Activated T-helper 1 cell treated with anti-CD3 and anti-CD28 coated beads, Interleukin-12 subunit alpha, Interleukin-12 subunit beta, Interleukin-2, Interleukin-4 antibody, amounts not matched to agents 30 ng/mL and 10 ng/mL and 1 ng/mL, durations not matched to agents 14 hours and 24 hours and 36 hours (primary cell): ENCODE results near the gene C20orf144. TPM values are rescaled to one million over a fixed set of nuclear protein-coding genes. Genes with fewer than 3 reads are reported as not detected.

Source experiments
- DNase-seq: peaks from one replicate; pipeline ENCODE4 v3.0.0; 2021; ENCODE audit warnings: low spot score
- H3K27ac Mint-ChIP-seq: one replicate; pipeline ENCODE4 v1.8.0; 2021; ENCODE audit warnings: mild to moderate bottlenecking, mixed read lengths
- H3K27me3 Mint-ChIP-seq: one replicate; pipeline ENCODE4 v1.8.0; 2022; ENCODE audit warnings: mild to moderate bottlenecking, moderate library complexity, mixed read lengths; ENCODE audit not compliant: insufficient read depth
- H3K36me3 Mint-ChIP-seq: one replicate; pipeline ENCODE4 v1.8.0; 2021; ENCODE audit warnings: low read depth, mixed read lengths
- H3K4me1 Mint-ChIP-seq: one replicate; pipeline ENCODE4 v1.8.0; 2021; ENCODE audit warnings: low read depth, mixed read lengths
- H3K4me3 Mint-ChIP-seq: one replicate; pipeline ENCODE4 v1.8.0; 2021; ENCODE audit warnings: mild to moderate bottlenecking, moderate library complexity, mixed read lengths
- H3K9me3 Mint-ChIP-seq: one replicate; pipeline ENCODE4 v1.8.0; 2021; ENCODE audit warnings: mixed read lengths
- intact Hi-C: fragments of 100-400 bp; cut with micrococcal nuclease; formaldehyde crosslinking; loops from one replicate; pipeline ENCODE4 v1.15.1; 2024
- total RNA-seq: library from RNA; stranded (reverse); gene quantifications from 2 replicates; pipeline ENCODE4 v1.2.3, GENCODE V29; 2022

C20orf144 gene
- total RNA-seq, 1 donor from 2014 or later, result 0.29 TPM

DNA sequence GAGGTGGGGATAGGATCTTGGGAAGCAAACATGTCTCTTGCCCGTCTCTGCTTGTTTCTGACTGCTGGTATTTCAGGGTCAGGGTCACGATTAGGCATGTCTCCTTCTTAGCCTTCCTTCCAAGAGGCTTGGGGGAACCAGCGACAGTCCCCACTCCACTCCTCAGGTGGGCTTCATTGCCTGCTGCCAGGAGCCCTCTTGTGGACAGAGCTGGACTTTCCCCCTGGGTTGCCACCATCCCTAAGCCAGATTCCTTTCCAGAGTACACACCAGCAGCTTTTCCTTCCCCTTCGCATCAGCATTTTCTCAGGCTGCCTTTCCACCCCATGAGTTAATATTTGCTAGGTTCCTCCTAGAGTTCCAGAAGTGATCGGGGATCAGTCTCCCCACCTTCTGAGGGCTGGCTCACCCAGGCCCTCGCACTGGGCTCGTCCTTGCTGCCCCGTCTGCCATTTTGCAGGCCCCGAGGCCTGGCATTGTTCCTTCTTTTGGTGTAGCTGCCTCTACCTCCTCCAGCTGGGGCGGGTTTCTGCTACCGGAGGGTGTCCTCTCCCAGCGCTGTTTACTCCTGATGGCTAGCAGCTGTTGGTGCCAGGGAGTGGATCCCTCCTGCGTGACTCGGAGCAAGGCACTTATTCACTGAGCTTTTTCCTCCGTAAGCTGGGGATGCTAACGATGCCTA is 8.8 kb upstream of the C20orf144 start:
- intact Hi-C loops, result no loop called here
- H3K4me3 Mint-ChIP-seq, result no peak overlapping the region
- H3K4me1 Mint-ChIP-seq, result peaks cover 15% of the 10 kb centered on the region
- H3K27me3 Mint-ChIP-seq, result no peaks in the 10 kb centered on the region
- DNase-seq, result no peak
- no peak overlapping the region for H3K27ac Mint-ChIP-seq
- no peaks in the 10 kb centered on the region for H3K36me3 Mint-ChIP-seq
- H3K9me3 Mint-ChIP-seq, result no peaks in the 10 kb centered on the region

GRCh38 chr20:33653900-33654596 is 8.1 kb upstream of the C20orf144 start:
- intact Hi-C loops, result no loop called here
- Mint-ChIP-seq H3K27ac (no peak overlapping the region), H3K9me3 (no peaks in the 10 kb centered on the region)

DNA sequence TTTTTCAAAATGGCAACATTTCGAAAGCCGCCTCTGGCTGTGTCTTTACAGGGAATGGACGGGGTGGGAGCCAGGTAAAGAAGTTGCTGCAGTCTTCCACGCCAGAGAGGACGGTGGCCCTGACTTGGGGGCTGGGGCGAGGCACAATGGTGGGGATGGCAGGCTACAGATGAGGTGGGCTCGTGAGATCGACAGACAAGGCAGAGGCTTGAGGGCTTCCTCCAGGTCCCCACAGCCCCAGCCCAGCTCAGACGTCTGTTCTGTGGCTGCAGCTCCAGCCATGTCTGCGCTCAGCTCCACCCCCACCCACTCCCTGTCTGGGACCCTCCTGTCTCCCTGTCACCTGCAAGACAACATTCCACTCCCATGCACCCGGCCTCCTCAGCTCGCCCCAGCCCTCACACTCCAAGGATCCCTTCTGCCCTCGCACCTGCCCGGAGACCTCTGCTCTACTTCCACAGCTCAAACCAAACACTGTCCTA is 7.4 kb upstream of the C20orf144 start:
- Mint-ChIP-seq H3K4me3 (no peak overlapping the region), H3K9me3 (no peaks in the 10 kb centered on the region), H3K27ac (no peak overlapping the region), H3K4me1 (peaks cover 10% of the 10 kb centered on the region), H3K36me3 (peaks cover 2% of the 10 kb centered on the region), H3K27me3 (no peaks in the 10 kb centered on the region)
- DNase-seq, result no peak
- intact Hi-C loops, result no loop called here

More at GRCh38 chr20:33653900-33654596, 8.1 kb upstream of the C20orf144 start:
- Mint-ChIP-seq H3K4me1 (peaks cover 15% of the 10 kb centered on the region), H3K4me3 (no peak overlapping the region), H3K27me3 (no peaks in the 10 kb centered on the region), H3K36me3 (peaks cover under 1% of the 10 kb centered on the region)
- DNase-seq, result no peak

GRCh38 chr20:33655164-33655563 is 7.0 kb upstream of the C20orf144 start:
- intact Hi-C loops, result no loop called here
- Mint-ChIP-seq H3K4me3 (no peak overlapping the region), H3K27me3 (no peaks in the 10 kb centered on the region), H3K9me3 (no peaks in the 10 kb centered on the region), H3K4me1 (peaks cover 9% of the 10 kb centered on the region), H3K27ac (no peak overlapping the region), H3K36me3 (peaks cover 2% of the 10 kb centered on the region)
- no peak for DNase-seq

GRCh38 chr20:33656010-33656782 is 5.9 kb upstream of the C20orf144 start:
- Mint-ChIP-seq H3K36me3 (peaks cover 4% of the 10 kb centered on the region), H3K27me3 (no peaks in the 10 kb centered on the region), H3K4me1 (peaks cover 9% of the 10 kb centered on the region), H3K27ac (no peak overlapping the region), H3K4me3 (no peak overlapping the region), H3K9me3 (no peaks in the 10 kb centered on the region)
- intact Hi-C loops, result no loop called here
- DNase-seq, result no peak

GRCh38 chr20:33656783-33657703 is 5.1 kb upstream of the C20orf144 start:
- Mint-ChIP-seq H3K27me3 (no peaks in the 10 kb centered on the region), H3K4me3 (no peak overlapping the region), H3K36me3 (peaks cover 4% of the 10 kb centered on the region), H3K27ac (no peak overlapping the region), H3K9me3 (no peaks in the 10 kb centered on the region), H3K4me1 (peaks cover under 1% of the 10 kb centered on the region)
- no peak for DNase-seq
- intact Hi-C loops, result no loop called here

DNA sequence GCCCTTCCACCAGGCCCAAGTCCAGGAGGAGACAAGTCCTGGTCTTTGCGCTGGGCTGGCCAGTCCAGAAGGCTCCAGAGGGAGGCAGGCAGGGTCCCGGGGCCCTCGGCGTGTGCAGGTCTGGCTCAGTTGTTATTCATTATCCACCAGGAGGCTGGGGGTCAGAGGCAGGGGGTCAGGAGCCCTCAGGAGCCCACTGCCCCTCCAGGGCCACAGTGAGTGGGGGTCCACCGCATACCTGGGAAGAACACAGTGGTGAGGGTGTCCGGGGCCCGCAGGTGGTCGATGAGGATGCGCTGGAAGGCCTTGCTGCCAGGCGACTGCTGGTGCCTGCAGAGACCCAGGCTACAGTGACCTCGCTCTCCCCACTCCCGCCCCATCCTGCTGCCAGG is 4.4 kb upstream of the C20orf144 start:
- no peaks in the 10 kb centered on the region for H3K27me3 Mint-ChIP-seq
- no peak overlapping the region for H3K4me3 Mint-ChIP-seq
- DNase-seq, result no peak
- H3K4me1 Mint-ChIP-seq, result peaks cover 3% of the 10 kb centered on the region
- intact Hi-C loops, result no loop called here
- no peaks in the 10 kb centered on the region for H3K9me3 Mint-ChIP-seq
- H3K27ac Mint-ChIP-seq, result no peak overlapping the region
- peaks cover 4% of the 10 kb centered on the region for H3K36me3 Mint-ChIP-seq

DNA sequence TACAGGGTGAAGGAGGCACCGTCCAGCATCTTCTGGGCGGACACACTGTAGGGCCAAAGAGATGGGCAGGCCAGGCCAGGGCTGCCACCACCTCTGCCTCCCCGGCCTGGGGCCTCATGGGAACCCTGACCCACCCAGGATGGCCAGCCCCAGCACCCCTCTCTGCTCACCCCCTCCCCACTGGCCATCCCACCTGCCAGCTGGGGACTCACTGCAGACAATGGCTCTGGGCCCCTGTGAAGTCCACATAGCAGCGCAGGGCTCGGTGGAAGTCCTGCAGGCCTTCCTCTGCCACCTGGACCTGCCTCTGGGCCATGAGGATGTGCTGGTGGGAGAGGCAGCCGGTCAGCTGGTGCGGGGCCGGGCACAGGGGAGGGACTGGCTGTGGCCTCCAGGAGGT is 3.6 kb upstream of the C20orf144 start:
- Mint-ChIP-seq H3K4me3 (no peak overlapping the region), H3K27ac (no peak overlapping the region), H3K36me3 (peaks cover 4% of the 10 kb centered on the region), H3K4me1 (peaks cover 6% of the 10 kb centered on the region), H3K9me3 (no peaks in the 10 kb centered on the region), H3K27me3 (no peaks in the 10 kb centered on the region)
- intact Hi-C loops, result no loop called here
- DNase-seq, result no peak

DNA sequence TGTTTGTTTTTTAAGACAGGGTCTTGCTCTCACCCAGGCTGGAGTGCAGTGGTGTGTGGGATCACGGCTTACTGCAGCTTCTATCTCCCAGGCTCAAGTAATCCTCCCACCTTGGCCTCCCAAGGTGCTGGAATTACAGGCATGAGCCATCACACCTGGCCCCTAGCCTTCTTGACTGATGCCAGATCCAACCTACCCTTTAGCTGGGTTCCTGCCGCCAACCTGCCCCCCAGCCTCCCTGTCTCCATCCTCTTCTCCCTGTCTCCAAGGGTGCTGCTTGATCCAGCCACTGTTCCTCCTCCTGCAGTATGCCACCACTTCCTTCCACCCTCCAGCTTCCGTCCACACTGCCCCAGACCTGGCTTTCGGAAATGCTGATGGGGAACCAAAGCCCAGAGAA is 3.2 kb upstream of the C20orf144 start:
- Mint-ChIP-seq H3K27ac (no peak overlapping the region), H3K36me3 (peaks cover 4% of the 10 kb centered on the region), H3K27me3 (no peaks in the 10 kb centered on the region), H3K9me3 (no peaks in the 10 kb centered on the region), H3K4me3 (no peak overlapping the region), H3K4me1 (peaks cover 6% of the 10 kb centered on the region)
- intact Hi-C loops, result no loop called here
- DNase-seq, result no peak

DNA sequence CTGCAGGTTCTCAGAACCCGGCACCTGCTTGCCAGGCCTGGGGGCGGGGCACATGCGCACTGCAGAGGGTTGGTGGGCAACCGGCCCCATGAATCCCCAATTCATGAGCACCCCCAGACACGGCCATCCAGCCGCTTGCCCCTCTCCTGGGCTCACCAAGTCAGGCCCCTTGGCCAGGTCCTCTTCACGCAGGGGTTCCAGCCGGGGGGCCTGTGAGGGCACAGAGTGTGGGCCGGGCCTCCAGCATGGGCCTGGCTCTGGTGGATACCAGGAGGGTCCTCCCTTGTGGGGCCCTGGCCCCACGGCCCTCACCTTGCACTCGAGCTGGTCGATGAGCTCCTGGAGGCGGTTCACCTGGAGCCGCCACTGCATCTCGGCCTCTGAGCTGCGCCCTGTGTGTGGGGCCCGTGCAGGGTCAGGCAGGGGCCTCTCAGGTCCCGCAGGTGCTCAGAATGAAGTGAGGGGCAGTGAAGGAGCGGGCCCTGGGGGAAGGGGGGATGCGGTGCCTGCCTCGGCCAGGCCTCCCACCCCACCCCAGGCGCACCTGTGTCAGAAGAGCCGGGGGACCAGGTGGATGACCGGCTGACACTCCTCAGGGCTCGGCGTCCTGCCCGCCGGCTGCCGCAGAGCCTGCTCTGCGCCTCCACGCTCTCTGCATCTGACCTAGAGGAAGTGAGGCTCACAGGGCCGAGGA is 2.6 kb upstream of the C20orf144 start:
- Mint-ChIP-seq H3K36me3 (peaks cover 4% of the 10 kb centered on the region), H3K4me1 (peaks cover 10% of the 10 kb centered on the region), H3K27ac (no peak overlapping the region), H3K27me3 (no peaks in the 10 kb centered on the region), H3K4me3 (no peak overlapping the region), H3K9me3 (no peaks in the 10 kb centered on the region)
- no peak for DNase-seq
- intact Hi-C loops, result loop anchor here (10.0 kb wide), 1 partner anchor 285 kb away; no protein-coding TSS in a partner anchor

GRCh38 chr20:33660035-33660684 is 2.0 kb upstream of the C20orf144 start:
- Mint-ChIP-seq H3K36me3 (peaks cover 4% of the 10 kb centered on the region), H3K27me3 (no peaks in the 10 kb centered on the region), H3K27ac (no peak overlapping the region), H3K4me3 (no peak overlapping the region), H3K4me1 (peaks cover 17% of the 10 kb centered on the region), H3K9me3 (no peaks in the 10 kb centered on the region)
- intact Hi-C loops, result loop anchor here (10.0 kb wide), 1 partner anchor 285 kb away; no protein-coding TSS in a partner anchor
- no peak for DNase-seq
